Testis (tissue), 2 donors: ENCODE measurements around the gene TTC28.

ENCODE experiments used
- CTCF ChIP-seq, 3 experiments: fragments of 450-650 bp in 2 of 3; fragments of 200-600 bp in 1 of 3; sonication (generic) in 1 of 3; IDR thresholded peaks; one replicate each; pipeline ENCODE4 v1.5.1; 2016 to 2019; ENCODE audit warnings: antibody characterized with exemption in 3 of 3, mild to moderate bottlenecking in 2 of 3, moderate library complexity in 1 of 3
- POLR2A ChIP-seq: fragments of 450-650 bp; IDR thresholded peaks from one replicate; pipeline ENCODE4 v1.6.1; 2017; ENCODE audit warnings: antibody characterized with exemption, mild to moderate bottlenecking, moderate library complexity

GRCh38 chr22:28217277-28217676, 462.4 kb downstream of the TTC28 start:
- TF ChIP-seq CTCF (IDR thresholded peaks at IDR 0.05), result no peak
- TF ChIP-seq POLR2A, result no peak
